ENCODE results near the gene CASP8AP2.
"Not testable (repeated sequence)": the region's sequence is repeated elsewhere in the genome, so short reads cannot be mapped to it uniquely, and the experiment has no call there.

CASP8AP2 gene

DNA sequence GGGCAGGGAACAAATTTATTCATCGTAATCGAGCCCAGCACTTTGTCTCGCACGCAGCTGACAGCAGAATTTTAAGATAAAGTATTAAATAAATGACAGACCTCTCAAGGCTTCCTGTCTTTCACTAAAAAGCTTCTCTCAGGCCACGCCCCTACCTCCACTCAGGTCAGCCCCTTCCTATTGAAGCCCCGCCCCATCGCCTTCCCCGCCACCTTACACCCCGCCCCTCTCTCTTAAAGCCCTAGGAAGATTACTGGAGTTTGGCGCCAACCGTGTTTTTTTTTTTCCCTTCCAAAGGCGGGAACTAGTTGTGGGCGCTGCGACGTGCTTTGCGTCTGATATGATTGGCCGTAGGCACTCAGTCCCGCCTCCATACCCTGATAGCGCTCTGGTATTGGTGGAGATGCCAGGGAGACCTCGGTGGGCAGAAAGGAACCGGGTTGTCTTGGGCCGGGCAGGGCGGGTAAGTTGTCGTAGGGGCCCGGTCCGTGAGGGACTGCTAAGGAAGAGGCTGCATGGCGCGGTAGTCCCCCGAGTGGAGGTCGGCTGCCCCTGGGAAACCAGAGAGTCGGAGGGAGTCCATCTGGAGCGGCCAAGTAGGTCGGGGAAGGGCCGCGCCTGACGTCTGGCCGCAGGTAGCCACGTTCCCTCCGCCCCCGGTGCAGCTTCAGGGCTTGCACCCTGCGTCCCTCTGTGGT is at the start of gene CASP8AP2:
Gene CASP8AP2, plus strand, starts transcription at position 409 of the 698 bp plus-strand sequence.
- FAIRE-seq (peak; percentile 92), DNase-seq (ENCODE audit: low spot score) (peak; percentile 96)

DNA sequence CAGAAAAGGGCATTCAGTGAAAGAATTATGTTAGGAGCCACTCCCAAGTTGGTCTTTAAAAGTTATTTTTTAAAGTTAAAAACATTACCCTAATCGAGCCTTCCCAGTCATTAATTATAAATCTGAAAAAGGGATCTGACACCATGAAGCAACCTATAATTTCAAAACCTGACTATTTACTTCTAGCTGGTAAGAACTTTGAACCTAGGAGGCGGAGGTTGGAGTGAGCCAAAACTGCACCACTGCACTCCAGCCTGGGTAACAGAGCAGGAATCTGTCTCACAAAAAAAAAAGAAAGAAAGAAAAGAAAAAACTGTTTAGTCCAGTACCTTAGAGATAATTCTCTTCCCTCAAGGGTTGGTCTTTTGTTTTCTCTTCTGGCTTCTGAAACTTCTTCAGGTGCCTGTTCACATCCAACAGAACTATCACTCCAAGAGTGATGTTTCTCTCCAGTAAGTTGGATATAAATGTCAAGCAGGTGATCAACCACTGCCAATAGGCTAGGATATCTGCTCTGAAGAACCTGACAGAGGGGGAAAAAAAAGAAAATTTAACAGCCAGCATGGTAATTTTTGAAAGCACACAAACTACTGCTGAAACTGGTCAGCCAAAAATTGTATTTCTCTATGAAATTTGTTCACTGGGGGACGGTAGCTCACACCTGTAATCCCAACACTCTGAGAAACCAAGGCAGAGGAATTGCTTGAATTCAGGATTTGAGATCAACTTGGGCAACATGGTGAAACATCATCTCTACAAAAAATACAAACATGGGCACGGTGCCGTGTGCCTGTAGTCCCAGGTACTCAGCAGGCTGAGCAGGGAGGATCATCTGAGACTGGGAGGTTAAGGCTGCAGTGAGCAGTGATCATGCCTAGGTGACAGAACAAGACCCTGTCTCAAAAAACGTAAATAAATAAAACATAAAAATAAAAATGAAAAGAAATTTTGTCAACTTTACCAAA is 48.3 kb upstream of the CASP8AP2 start:
- no peak for DNase-seq (ENCODE audit: low spot score)
- no peak for FAIRE-seq

- FAIRE-seq (no peak), DNase-seq (ENCODE audit: low spot score) (no peak)
These were observed 47.5 kb upstream of the CASP8AP2 start for GRCh38 chr6:89782222-89782621.

DNA sequence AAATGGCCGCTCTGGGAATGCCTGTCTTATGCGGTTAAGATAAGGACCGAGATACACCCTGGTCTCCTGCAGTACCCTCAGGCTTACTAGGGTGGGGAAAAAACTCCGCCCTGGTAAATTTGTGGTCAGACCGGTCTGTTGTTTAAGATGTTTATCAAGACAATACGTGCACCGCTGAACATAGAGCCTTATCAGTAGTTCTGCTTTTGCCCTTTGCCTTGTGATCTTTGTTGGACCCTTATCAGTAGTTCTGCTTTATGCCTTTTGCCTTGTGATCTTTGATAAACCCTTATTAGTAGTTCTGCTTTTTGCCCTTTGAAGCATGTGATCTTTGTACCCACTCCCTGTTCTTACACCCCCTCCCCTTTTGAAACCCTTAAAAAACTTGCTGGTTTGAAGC is 46.4 kb upstream of the CASP8AP2 start:
- not testable (repeated sequence) for DNase-seq (ENCODE audit: low spot score); FAIRE-seq

- no peak for DNase-seq (ENCODE audit: low spot score)
- FAIRE-seq, result no peak
These were observed 44.8 kb upstream of the CASP8AP2 start for GRCh38 chr6:89784838-89785237.

GRCh38 chr6:89786970-89787369 is 42.7 kb upstream of the CASP8AP2 start:
- DNase-seq (ENCODE audit: low spot score) (no peak), FAIRE-seq (no peak)

DNA sequence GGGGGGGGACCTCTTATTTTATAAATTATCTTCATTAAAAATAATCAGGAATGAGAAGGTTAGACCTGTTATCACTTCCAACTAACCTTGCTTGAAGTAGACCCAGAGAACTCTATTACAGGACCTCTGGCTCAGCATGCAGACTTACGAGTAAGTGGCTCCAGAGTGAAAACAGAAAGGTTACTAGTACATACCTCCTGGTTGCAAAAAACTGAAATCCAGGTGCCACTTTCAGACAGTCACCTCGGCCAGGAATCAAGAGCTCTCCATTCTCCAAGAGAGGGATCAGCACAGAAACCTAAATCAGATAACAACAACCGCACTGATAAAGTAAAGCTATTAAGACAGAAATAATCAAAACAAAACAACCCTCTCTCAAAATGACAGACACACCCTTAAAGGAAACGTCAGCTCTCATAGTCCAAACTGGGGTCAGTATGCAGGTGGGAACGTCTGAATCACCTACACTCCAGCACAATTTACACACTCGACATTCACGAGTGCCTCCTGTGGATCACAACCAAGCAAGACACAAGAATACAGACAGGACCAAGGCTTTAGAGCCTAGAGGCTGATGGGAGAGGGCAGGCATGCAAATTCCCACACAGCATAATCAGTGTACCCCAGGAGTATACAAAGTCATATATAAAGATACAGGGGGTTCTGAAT is 41.9 kb upstream of the CASP8AP2 start:
- FAIRE-seq, result no peak

GRCh38 chr6:89789980-89790379 is 39.7 kb upstream of the CASP8AP2 start:
- DNase-seq (ENCODE audit: low spot score), result no peak
- FAIRE-seq, result no peak

More for the DNA sequence above, 41.9 kb upstream of the CASP8AP2 start:
- no peak for DNase-seq (ENCODE audit: low spot score)

DNA sequence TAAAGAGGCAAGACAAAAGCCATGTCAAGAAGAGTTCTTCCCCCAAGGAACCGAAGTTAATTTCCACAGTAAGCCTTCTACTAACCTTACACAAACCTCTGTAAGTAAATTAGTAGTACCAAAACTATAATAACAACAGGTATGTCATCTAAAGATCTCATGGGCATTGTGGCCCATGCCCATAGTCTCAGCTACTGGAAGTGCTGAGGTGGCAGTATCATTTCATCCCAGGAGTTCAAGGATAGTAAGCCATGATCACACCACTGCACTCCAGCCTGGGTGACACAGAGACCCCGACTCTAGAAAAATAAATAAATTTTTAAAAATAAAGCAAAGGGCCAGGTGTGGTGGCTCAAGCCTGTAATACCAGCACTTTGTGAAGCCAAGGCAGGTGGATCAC is 39.3 kb upstream of the CASP8AP2 start:
- no peak for DNase-seq (ENCODE audit: low spot score)
- no peak for FAIRE-seq

DNA sequence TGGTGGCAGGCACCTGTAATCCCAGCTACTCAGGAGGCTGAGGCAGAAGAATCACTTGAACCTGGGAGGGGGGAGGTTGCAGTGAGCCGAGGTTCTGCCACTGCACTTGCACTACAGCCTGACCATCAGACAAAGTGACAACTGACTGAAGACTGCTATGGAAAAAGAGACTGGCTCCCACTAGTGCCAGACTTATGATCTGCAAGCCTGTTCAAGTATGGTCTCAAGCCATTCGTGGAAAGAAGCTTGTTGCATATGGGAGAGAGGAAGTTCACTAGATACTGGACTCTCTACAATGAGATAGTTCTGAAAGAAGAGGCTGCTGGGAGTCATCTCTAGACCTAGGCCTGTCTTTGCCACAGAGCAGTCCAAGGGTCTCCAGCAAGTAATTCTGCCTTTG is 36.8 kb upstream of the CASP8AP2 start:
- FAIRE-seq (no peak), DNase-seq (ENCODE audit: low spot score) (peak; percentile 11)

DNA sequence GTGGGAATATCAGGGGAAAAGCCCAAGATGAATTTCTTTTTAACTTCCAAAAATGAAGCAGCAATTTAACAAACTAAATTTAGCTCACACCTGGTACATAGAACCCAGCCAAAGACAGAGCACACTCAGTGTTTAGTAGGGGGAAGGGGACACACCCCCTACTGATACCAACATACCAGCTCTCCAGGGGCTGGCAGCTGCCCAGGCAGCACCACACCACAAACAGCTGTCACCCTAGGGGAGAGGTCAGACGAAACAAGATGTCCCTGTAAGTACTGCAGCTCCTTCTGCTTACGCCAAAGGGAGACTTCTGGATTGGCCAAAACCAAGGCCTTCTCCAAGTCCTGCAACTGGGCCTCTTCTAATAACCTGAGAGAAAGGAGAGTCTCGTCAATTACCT is 36.1 kb upstream of the CASP8AP2 start:
- DNase-seq (ENCODE audit: low spot score), result no peak
- no peak for FAIRE-seq

DNA sequence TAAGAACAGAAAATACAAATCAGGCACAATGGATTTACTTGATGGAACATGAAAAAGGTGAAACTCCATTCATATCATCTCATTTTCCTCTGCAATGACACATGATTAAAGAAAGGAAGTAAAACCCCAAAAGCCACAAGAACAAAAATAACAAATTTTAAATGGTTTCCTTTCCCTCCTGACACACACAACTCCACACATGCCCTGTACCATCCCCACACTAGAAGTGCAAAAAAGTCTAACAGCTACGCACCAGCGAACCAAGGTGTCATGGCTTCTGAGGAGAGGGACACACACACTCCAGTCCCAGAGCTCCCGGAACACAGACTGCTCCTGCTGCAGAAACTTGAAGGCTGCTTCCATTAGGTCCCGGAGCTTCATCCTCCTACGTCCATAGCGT is 35.4 kb upstream of the CASP8AP2 start:
- FAIRE-seq (no peak), DNase-seq (ENCODE audit: low spot score) (no peak)

GRCh38 chr6:89797317-89797716 is 32.4 kb upstream of the CASP8AP2 start:
- no peak for FAIRE-seq
- no peak for DNase-seq (ENCODE audit: low spot score)

- no peak for FAIRE-seq
These were observed 30.6 kb upstream of the CASP8AP2 start for GRCh38 chr6:89799096-89799495.

GRCh38 chr6:89799756-89800155 is 29.9 kb upstream of the CASP8AP2 start:
- FAIRE-seq (no peak), DNase-seq (ENCODE audit: low spot score) (no peak)

More at GRCh38 chr6:89799096-89799495, 30.6 kb upstream of the CASP8AP2 start:
- DNase-seq (ENCODE audit: low spot score), result no peak

DNA sequence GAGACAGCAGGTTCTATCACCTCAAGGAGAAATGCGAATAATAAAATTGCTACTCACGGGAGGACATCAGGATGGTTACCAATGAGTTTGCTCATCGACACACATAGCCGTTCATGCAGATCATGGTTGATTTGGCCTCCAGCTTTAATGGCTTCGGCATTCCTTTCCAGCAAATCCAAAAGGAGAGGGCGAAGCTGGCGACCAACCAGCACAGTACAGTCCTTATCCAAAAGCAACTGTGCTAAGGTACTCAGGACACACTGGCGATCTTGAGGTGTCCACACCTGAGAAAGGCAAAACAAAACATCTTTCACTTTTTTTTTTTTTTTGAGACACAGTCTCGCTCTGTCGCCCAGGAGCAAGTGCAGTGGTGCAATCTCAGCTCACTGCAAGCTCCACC is 26.4 kb upstream of the CASP8AP2 start:
- FAIRE-seq (no peak), DNase-seq (ENCODE audit: low spot score) (no peak)

DNA sequence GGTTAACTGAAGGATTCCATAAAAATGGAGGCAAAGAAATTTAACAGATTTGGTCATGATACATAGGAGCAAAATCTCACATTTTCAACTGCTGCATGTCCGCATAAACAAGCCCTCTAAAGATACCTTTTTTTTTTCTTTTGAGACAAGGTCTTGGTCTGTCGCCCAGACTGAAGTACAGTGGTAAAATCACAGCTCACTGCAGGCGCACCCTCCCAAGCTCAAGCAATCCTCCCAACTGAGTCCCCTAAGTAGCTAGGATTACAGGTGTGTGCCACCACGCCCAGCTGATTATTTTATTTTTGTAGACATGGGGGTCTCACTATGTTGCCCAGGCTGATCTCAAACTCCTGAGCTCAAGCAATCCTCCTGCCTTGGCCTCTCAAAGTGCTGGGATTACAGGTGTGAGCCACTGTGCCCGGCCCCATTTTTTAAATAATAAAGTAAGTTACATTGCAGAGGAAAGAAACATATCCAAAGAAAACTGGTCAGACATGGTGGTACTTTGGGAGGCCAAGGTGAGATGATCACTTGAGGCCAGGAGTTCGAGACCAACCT is 23.8 kb upstream of the CASP8AP2 start:
- FAIRE-seq (no peak), DNase-seq (ENCODE audit: low spot score) (no peak)

GRCh38 chr6:89807581-89807980 is 22.1 kb upstream of the CASP8AP2 start:
- FAIRE-seq (no peak), DNase-seq (ENCODE audit: low spot score) (no peak)

- FAIRE-seq; DNase-seq (ENCODE audit: low spot score): not testable (repeated sequence)
These were observed 16.3 kb upstream of the CASP8AP2 start for GRCh38 chr6:89813422-89813821.

DNA sequence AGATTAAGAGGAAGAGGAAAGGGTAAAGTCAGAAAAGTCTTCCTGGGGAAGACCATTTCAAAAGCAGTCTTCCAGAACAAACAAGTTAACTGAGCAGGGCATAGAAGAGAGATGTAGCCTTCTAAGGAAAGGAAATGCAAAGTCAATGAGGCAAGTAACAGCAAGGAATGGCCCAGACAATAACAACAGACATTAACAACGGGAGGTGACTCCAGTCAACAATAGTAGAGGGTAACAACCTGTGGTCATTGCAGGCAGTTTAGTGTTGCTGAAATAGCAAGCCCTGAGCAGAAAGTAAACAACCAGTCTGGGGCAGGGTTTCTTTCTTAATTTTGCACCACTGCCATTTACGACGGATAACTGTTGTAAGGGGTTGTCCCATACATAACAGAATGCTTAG is 12.2 kb upstream of the CASP8AP2 start:
- FAIRE-seq (no peak), DNase-seq (ENCODE audit: low spot score) (no peak)

GRCh38 chr6:89818977-89819335 is 10.7 kb upstream of the CASP8AP2 start:
- DNase-seq (ENCODE audit: low spot score), result no peak
- FAIRE-seq, result no peak

Data from RCC 7860 (cell line).